HEK293T (cell line): ENCODE results near the gene RP2.

Experiments used
- CTCF ChIA-PET: fragments of 350-600 bp; formaldehyde crosslinking; extraction: SDS; loops from one replicate; lab custom pipeline; 2021; ENCODE audit warnings: antibody characterized with exemption, inconsistent platforms; lab: Yijun Ruan, JAX
- POLR2A ChIA-PET: fragments of 350-600 bp; formaldehyde crosslinking; extraction: SDS; loops from one replicate; lab custom pipeline; 2020; ENCODE audit warnings: antibody characterized with exemption, inconsistent platforms; lab: Yijun Ruan, JAX
- DNase-seq: peaks from one replicate; pipeline ENCODE4 v3.0.0; 2012; ENCODE audit warnings: mixed read lengths; ENCODE audit errors: extremely low spot score
- ARNT ChIP-seq: fragments of 450-650 bp; IDR thresholded peaks from 2 replicates; pipeline ENCODE4 v1.6.1; 2017; ENCODE audit warnings: mild to moderate bottlenecking
- BHLHE40 ChIP-seq: fragments of 450-650 bp; IDR thresholded peaks from 2 replicates; pipeline ENCODE4 v1.6.1; 2016; ENCODE audit warnings: mild to moderate bottlenecking, moderate library complexity, borderline replicate concordance
- CTBP1 ChIP-seq: fragments of 450-650 bp; IDR thresholded peaks from 2 replicates; pipeline ENCODE4 v1.6.1; 2016; ENCODE audit warnings: borderline replicate concordance
- ELF4 ChIP-seq: fragments of 450-650 bp; IDR thresholded peaks from 2 replicates; pipeline ENCODE4 v1.6.1; 2017; ENCODE audit warnings: antibody characterized with exemption
- FOXA1 ChIP-seq: fragments of 450-650 bp; IDR thresholded peaks from 2 replicates; pipeline ENCODE4 v1.6.1; 2016; ENCODE audit warnings: mild to moderate bottlenecking
- FOXK2 ChIP-seq: fragments of 450-650 bp; IDR thresholded peaks from 2 replicates; pipeline ENCODE4 v1.6.1; 2016; ENCODE audit warnings: mild to moderate bottlenecking
- FOXM1 ChIP-seq: fragments of 450-650 bp; IDR thresholded peaks from 2 replicates; pipeline ENCODE4 v1.6.1; 2017; ENCODE audit warnings: mild to moderate bottlenecking, borderline replicate concordance
- HDGF ChIP-seq: fragments of 450-650 bp; IDR thresholded peaks from 2 replicates; pipeline ENCODE4 v1.6.1; 2017; ENCODE audit warnings: antibody characterized with exemption, borderline replicate concordance
- L3MBTL2 ChIP-seq: fragments of 450-650 bp; conservative IDR thresholded peaks from 2 replicates; pipeline ENCODE4 v1.6.1; 2016; ENCODE audit warnings: mild to moderate bottlenecking
- LEF1 ChIP-seq: fragments of 450-650 bp; IDR thresholded peaks from 2 replicates; pipeline ENCODE4 v1.6.1; 2017; ENCODE audit warnings: mild to moderate bottlenecking, borderline replicate concordance
- NFRKB ChIP-seq: fragments of 450-650 bp; IDR thresholded peaks from 2 replicates; pipeline ENCODE4 v1.6.1; 2016; ENCODE audit warnings: mild to moderate bottlenecking, moderate library complexity
- SP1 ChIP-seq: fragments of 450-650 bp; IDR thresholded peaks from 2 replicates; pipeline ENCODE4 v1.6.1; 2017
- SUZ12 ChIP-seq: fragments of 450-650 bp; IDR thresholded peaks from 2 replicates; pipeline ENCODE4 v1.6.1; 2016; ENCODE audit warnings: mild to moderate bottlenecking
- TARDBP ChIP-seq: fragments of 450-650 bp; IDR thresholded peaks from 2 replicates; pipeline ENCODE4 v1.6.1; 2016
- ZNF384 ChIP-seq: fragments of 450-650 bp; IDR thresholded peaks from 2 replicates; pipeline ENCODE4 v1.6.1; 2016
- TF ChIP-seq, protein P1 (sequence below): fragments of 450-650 bp; IDR thresholded peaks from 2 replicates; pipeline ENCODE4 v1.6.1; 2016

The RP2 gene

GRCh38 chrX:46876901-46877300 is 40.1 kb downstream of the RP2 start:
- ChIA-PET CTCF (no interaction called here), POLR2A (interaction anchor here (0.6 kb wide), 1 partner anchor 25 kb away, joined by 4 read pairs; no protein-coding TSS in a partner anchor)
- TF ChIP-seq FOXA1 (no peak), SUZ12 (no peak), ELF4 (no peak), TARDBP (no peak), FOXM1 (no peak), CTBP1 (no peak), LEF1 (no peak), SP1 (no peak), NFRKB (no peak), ZNF384 (no peak), L3MBTL2 (no peak), ARNT (no peak), HDGF (no peak), FOXK2 (no peak), BHLHE40 (no peak)
- TF ChIP-seq, protein P1, sequence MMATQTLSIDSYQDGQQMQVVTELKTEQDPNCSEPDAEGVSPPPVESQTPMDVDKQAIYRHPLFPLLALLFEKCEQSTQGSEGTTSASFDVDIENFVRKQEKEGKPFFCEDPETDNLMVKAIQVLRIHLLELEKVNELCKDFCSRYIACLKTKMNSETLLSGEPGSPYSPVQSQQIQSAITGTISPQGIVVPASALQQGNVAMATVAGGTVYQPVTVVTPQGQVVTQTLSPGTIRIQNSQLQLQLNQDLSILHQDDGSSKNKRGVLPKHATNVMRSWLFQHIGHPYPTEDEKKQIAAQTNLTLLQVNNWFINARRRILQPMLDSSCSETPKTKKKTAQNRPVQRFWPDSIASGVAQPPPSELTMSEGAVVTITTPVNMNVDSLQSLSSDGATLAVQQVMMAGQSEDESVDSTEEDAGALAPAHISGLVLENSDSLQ: no peak
- no peak for DNase-seq

- CTCF ChIA-PET: interaction anchor here (1.2 kb wide), 1 partner anchor 22 kb away, joined by 3 read pairs; no protein-coding TSS in a partner anchor
Measured at GRCh38 chrX:46882266-46882665, 45.4 kb downstream of the RP2 start.

DNA sequence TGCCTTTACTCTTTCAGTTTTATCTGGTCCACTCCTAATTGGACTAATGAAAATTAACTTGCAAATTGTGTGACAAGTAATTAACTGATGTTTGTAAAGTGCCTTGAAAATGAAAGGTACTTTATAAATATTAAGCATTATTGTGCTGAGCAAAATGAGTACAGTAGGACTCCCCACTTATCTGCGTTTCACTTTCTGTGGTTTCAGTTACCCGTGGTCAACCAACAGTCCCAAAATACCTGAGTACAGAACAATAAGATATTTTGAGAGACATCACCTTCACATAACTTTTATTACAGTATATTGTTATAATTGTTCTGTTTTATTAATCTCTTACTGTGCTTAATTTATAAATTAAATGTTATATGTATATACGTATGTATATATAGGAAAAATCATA is 48.0 kb downstream of the RP2 start:
- POLR2A ChIA-PET: no interaction called here
- CTCF ChIA-PET: no interaction called here
- no peak for TF ChIP-seq HDGF
- no peak for DNase-seq

More at GRCh38 chrX:46882266-46882665, 45.4 kb downstream of the RP2 start:
- no peak for TF ChIP-seq SP1
- TF ChIP-seq NFRKB: no peak
- no peak for TF ChIP-seq FOXK2
- TF ChIP-seq LEF1: no peak
- TF ChIP-seq ZNF384: no peak
- TF ChIP-seq CTBP1: no peak
- POLR2A ChIA-PET: no interaction called here
- DNase-seq: no peak

DNA sequence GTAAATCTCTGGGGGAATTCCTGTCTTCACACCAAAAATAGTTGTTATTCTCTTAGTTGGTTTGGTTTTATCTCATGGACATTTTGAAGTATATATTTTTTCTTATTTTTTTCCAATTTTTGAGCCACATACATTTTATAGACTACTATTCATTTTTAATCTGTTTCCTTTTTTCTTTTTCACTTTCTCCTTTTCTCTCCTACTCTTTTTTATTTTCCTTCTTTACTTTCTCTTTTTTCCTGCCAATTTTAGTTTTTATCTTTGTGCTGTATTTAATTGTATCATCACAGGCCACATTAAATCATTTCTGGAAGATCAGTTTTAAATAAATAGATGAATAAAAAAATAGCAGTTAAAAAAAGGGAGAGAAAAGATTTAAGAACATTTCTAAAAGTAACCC is 61.4 kb downstream of the RP2 start:
- no peak for DNase-seq
- ChIA-PET CTCF (no interaction called here), POLR2A (no interaction called here)
- TF ChIP-seq L3MBTL2: no peak
- no peak for TF ChIP-seq ARNT
- TF ChIP-seq, protein P1: no peak
- no peak for TF ChIP-seq LEF1
- no peak for TF ChIP-seq SP1
- no peak for TF ChIP-seq FOXA1
- TF ChIP-seq ELF4: no peak
- TF ChIP-seq NFRKB: no peak
- no peak for TF ChIP-seq CTBP1
- no peak for TF ChIP-seq HDGF
- no peak for TF ChIP-seq BHLHE40
- TF ChIP-seq TARDBP: no peak
- TF ChIP-seq SUZ12: no peak
- TF ChIP-seq FOXK2: no peak
- no peak for TF ChIP-seq ZNF384
- no peak for TF ChIP-seq FOXM1

DNA sequence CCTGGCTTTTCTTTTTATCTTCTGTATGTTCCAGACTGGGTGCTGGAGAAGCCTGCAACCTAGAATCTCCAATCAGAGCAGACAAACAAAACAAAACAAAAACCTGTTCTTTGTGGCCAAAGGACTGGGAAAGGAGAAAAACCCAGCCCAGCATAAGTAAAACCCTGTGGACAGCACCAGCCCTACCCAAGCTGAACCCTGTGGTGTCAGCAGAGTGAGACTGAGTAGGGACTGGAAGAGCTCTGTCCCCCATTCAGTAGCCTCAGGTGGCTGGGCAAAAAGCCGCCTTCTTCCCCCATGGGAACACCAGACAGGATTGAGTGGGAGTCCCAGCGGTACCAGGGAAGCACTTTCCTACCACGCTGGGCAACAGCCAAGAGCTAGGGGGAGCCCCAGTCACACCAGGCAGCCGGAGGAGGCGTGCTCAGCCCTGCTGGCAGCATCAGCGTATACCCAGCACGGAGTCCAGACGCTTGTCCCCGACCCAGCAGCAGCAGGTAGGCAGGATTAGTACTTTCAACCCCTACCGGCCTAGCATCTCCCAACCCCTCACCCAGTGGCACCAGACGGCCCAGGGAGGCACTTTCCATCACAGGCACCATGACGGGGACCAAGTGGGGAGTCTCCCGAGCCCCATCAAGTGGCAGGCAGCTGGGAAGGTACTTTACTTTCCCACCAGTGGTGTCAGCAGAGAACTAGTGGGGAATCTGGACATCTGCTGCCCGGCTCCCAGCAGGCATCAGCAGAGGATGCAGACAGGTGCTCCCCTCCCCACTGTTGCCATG is 66.8 kb downstream of the RP2 start:
- TF ChIP-seq HDGF: no peak
- TF ChIP-seq L3MBTL2: no peak
- no peak for TF ChIP-seq NFRKB
- no peak for TF ChIP-seq ELF4
- TF ChIP-seq SP1: no peak
- TF ChIP-seq CTBP1: no peak
- TF ChIP-seq TARDBP: no peak
- no peak for TF ChIP-seq LEF1
- TF ChIP-seq BHLHE40: no peak
- peak; percentile 80 for DNase-seq
- ChIA-PET POLR2A (no interaction called here), CTCF (interaction anchor here (0.5 to 1.5 kb wide), 5 partner anchors 22 to 163 kb away, joined by 3 to 4 read pairs (median 3); no protein-coding TSS in a partner anchor)

DNA sequence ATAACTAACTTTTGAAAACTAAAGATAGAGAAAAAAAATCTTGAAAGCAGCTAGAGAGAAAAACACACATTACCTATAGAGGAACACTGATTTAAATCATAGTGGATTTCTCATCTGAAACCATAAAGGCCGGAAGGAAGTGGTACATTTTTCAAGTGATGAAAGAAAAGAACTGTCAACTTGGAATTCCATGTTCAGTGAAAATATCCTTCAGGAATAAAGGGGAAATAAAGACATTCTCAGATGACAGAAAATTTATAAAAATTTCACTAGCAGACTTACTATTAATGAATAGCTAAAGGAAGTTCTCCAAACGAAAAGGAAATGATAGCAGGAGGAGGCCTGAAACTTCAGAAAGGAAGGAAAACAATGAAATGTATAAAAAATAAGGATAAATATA is 67.8 kb downstream of the RP2 start:
- ChIA-PET CTCF (interaction anchor here (1.0 to 1.5 kb wide), 4 partner anchors 23 to 164 kb away, joined by 3 to 4 read pairs (median 4); no protein-coding TSS in a partner anchor), POLR2A (no interaction called here)
- no peak for TF ChIP-seq ZNF384
- no peak for TF ChIP-seq TARDBP
- no peak for TF ChIP-seq SP1
- no peak for TF ChIP-seq L3MBTL2
- no peak for TF ChIP-seq SUZ12
- no peak for TF ChIP-seq ELF4
- TF ChIP-seq FOXM1: no peak
- no peak for TF ChIP-seq BHLHE40
- no peak for TF ChIP-seq CTBP1
- TF ChIP-seq HDGF: no peak
- DNase-seq: no peak

DNA sequence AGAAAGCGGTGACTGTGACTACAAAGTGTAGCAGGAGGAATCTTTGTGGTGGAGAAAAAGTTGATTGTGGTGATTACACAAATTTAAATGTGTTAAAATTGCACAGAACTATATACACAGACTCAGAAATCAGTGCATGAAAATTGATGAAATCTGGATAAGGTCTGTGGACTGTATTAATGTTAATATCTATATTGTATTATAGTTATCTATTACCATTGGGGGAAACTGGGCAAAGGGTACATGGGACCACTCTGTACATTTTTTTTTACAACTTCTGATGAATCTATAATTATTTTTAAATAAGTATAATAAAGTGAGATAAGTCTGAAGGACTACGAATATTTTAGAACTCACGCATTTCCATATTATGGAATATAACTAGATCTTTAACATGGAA is 73.6 kb downstream of the RP2 start:
- DNase-seq: no peak
- CTCF ChIA-PET: no interaction called here
- POLR2A ChIA-PET: no interaction called here
- TF ChIP-seq ZNF384 (no peak), ARNT (no peak), NFRKB (no peak), FOXM1 (no peak)
